Measurements from ENCODE around the gene PRKCA.

PRKCA gene

DNA sequence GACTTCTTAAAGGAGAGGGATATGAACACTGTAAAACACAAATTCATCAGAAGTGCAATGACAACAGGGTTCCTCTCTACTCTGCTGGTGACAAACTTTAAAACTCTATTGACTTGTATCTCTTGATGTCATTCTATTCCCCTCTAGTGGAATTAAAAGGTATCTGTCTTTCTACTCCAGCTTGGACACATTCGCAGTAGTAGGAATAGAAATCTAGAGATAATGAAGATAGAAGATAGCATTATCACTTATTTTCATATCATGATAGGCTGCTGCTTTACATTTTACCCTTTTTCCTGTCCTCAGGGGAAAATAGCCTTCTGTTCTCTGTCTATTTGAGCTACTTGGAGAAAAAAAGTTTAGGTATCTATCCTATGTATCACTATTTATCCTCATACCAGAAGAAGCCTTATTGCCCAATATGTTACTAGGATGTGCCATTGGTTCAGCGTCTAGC is 322.9 kb downstream of the PRKCA start:
- no peak for DNase-seq (ENCODE audit: low read depth)

DNA sequence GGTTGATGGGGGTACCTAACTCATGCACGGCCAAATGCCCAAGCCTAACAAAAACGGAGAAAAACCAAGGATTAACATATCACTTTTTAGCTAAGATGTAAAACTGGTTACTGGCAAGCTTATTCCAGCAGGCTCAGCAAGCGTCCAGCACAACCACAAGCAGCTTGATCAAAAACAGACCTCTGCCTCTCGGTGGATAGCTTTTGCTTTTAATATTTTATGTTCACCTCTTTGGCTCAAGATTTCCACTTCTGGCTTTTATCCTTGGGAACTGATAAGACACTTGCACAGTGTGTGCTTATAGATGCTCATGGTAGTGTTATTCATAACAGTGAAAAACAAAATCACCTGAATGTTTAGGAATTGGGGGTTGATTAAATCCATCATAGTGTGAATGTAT is 325.6 kb downstream of the PRKCA start:
- DNase-seq (ENCODE audit: low read depth), result no peak

- DNase-seq (ENCODE audit: low read depth), result no peak
Measured at GRCh38 chr17:66629762-66630161, 327.3 kb downstream of the PRKCA start.

DNA sequence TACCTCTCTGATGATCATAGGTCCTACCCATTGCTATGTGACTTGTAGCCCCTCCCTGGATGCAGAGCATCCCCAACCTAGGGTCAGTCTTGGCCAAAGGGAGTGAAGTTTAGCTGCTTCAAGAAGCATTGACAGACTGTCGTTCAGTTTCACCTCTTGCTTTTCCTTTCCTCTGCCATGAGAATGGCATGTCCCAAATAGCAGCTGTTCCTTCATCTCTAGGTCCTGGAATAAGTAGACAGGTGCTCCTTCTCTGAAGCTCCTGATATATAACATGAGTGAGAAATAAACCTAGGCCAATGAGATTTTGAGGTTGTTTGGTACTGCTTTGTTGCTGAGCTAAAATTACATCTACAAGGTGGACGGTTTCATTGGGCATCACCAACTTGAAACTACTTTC is 328.0 kb downstream of the PRKCA start:
- DNase-seq (ENCODE audit: low read depth), result no peak

DNA sequence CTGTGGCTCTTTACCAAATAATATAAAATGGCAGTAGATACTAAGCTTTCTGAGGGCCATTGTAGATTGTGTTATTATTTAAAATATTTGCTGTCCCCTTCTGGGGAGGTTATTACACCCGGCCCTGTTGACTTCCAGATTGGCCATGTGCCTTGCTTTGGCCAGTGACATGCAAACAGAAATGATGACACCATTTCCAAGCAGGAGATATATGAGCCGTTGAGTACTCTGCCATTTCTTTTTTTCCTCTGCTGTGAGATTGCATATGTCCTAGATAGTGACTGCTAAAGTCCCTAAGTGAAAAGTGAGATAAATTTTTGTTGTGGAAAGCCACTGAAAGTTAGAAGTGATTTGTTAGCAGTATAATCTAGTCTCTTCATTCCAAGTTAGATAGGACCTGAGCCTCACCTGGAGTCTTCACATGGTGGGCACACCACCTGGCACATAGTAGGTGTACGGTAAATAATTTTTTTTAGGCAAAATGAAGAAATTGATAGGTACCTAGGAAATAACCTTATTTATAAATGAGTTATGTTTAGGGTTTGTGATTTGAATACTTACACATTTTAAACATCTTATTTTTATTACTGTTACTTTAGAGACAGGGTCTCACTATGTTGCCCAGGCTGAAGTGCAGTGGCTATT is 328.5 kb downstream of the PRKCA start:
- DNase-seq (ENCODE audit: low read depth), result no peak

DNA sequence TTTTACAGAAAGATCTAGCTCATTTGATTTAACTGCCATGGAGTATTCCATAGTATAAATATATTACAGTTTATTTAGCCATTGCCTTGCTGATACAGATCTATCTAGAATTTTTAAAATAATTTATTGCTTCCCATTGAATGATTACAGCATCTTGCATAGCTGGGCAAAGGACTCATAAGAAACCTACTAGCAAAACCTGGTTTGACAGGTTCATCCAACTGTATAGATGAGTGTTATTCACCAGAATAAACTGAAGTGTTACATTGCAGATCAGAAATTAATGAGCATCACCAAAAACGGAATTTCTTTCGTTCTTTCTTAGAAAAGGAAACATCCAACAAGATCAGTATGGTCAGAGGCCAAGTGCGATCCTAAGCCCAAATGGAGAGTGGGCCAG is 330.3 kb downstream of the PRKCA start:
- DNase-seq (ENCODE audit: low read depth), result no peak

DNA sequence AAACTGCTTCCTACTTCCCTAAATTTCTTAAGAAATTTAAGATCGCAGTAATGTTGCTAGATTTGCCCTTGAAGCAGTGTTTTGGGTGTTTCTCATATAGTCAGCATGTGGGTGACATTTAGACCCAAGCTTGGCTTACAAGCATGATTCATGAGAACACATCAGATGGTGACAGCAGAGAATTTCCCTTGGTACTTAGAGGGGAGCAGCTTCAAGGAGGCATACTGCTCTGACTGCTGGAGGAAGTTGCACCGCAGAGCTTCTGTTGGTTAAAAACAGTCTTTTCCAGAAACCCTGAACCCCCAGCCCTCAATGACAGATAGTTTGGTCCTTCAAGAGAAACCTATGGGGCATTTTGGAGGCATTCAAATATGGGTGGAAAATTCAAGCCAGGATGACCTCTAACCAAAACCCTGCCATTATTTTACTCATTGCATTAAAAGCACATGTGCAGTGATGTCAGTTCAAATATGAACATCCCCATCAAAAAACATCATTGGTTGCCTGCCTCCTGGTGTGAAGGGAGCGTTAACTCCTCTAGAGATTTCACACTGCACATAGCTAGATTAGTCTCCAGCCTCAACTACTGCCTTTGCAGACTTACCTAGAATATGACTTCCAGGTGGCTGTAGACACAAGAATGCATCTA is 331.0 kb downstream of the PRKCA start:
- no peak for DNase-seq (ENCODE audit: low read depth)

GRCh38 chr17:66634193-66634592 is 331.8 kb downstream of the PRKCA start:
- DNase-seq (ENCODE audit: low read depth), result no peak

GRCh38 chr17:66635386-66636045 is 333.1 kb downstream of the PRKCA start:
- DNase-seq (ENCODE audit: low read depth), result no peak

- peak; percentile 56 for DNase-seq (ENCODE audit: low read depth)
Measured at GRCh38 chr17:66636111-66636510, 333.7 kb downstream of the PRKCA start.

DNA sequence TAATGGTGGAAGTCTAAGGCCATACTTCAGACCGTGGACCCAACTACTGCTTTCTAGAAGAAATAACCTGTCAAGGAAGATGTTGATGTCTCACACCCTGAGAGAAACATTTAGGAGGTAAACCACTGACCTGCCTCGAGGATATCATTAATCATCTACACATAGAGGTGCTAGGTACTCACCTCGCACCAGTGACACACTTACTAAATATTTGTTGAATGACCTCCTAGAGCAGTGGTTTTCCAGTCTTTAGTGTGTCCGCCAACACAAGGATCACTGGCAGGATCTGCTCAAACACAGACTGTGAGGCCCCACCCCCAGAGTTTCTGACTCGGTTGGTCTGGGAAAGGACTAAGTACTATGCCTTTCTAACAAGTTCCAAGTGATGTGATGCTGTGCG is 335.1 kb downstream of the PRKCA start:
- DNase-seq (ENCODE audit: low read depth), result no peak

DNA sequence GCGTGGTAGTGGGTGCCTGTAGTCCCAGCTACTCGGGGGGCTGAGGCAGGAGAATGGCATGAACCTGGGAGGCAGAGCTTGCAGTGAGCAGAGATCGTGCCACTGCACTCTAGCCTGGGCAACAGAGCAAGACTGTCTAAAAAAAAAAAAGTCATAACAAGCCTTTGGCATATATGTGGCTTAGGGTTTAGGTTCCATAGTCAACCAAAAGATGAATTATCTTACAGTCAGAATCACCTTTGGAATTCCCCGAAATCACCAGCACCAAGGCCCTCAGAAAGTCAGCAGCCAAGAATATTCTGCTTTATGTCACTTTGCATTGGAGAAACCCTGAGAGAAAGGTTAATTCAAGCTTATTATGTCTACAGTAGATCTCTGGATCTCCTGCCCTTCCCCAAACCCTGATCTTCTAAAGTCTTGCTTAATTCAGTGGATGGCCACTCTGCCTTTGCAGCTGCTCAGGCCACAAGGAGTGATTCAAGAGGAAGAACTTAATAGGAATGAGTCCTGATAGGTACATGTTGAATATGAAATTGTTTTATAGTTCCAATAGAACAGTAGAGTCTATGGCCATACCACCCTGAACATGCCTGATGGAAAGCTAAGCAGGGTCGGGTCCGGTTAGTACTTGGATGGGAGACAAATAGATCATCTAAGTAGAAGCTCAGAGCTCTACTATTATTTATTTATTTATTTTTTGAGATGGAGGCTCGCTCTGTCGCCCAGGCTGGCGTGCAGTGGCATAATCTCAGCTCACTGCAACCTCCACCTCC is 336.5 kb downstream of the PRKCA start:
- DNase-seq (ENCODE audit: low read depth), result no peak

GRCh38 chr17:66643815-66644710 is 341.6 kb downstream of the PRKCA start:
- DNase-seq (ENCODE audit: low read depth), result no peak

DNA sequence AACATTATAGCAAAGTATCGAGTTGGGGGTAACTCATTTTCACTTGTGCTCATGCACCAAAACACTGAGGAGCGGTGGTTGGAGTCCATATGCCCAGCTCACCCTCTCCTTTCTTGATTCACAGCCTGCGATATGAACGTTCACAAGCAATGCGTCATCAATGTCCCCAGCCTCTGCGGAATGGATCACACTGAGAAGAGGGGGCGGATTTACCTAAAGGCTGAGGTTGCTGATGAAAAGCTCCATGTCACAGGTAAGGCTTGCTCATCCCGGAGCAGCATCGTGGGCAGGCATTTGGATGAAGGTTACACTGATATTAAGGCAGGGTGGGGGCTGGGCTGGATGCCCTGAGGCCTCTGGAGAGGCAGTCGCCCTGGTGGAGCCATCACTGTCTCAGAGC is 342.8 kb downstream of the PRKCA start:
- DNase-seq (ENCODE audit: low read depth), result no peak

DNA sequence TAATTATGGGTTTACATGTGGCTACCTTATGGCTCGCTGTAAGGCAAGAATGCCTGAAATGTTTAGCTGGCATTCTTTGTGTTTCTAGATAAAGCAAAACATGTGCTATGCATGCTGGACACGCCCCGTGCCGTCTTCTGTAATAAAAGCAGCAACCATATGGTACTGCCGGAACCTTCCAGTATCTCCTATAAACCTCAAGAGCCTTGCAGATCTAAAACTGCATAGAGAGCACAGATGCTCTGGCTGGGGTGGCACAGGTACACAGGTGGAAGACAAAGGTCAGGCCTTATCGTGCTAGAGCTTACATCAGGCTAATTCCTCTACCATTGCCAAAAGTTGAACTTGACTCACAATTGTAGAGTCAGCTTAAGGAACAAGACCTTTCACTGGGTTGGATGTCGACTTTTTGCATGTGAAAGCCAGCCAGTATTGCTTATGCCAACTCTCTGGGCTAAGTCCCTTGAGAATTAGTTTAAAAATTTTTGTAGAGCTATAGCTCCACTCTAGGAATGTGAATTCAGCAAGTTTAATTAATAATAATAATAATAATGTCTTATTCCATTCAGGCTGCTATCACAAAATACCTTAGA is 345.1 kb downstream of the PRKCA start:
- no peak for DNase-seq (ENCODE audit: low read depth)

DNA sequence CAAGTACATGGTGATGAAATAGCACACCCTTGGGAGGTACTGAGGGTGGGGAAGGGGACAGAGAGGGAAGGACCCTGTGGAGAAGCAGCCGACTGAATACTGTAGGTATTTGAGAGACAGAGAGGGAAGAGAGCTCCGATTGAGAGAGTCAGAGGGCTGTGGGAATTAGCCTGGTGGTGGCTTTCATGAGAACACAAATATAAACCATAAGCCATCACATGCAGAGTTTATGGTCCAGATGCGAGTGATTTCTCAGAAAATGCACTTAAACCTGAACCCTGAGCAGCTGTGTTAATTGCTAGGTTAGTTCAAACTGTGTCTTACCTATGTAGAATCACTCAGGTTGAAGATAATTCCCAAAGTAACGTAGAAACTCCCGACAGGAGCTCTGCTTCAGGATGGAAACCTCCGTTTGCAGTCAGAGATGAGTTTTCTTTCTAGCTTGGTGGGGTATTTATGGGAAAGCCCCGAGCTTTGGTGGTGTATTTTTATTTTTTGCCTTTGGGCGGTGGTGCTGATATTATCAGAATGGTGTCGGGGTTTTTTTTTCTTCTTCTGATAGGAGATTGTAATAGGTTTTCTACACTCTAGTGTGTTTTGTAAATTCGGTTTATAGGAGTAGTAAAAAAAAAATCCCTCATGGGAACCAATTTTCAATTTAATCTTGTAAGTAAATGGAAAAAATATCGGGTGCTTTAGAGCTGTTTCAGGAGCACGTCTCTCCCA is 347.6 kb downstream of the PRKCA start:
- DNase-seq (ENCODE audit: low read depth), result no peak

DNA sequence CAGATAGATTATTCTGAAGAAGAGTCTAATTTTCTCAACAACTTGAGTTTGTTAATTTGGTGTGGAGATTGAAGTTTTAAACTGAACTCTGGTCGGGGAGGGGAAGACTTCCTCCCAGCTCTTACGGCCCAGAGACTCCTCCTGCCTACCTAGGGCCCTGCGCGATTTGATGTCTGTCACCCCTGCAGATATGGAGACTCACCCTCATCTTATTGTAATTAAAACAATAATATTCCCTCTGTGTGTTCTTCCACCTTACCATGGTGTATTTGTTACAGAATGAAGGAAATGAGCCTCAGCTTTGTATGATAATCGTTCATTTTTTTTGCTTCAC is 348.1 kb downstream of the PRKCA start:
- DNase-seq (ENCODE audit: low read depth), result no peak

GRCh38 chr17:66652840-66653507 is 350.6 kb downstream of the PRKCA start:
- no peak for DNase-seq (ENCODE audit: low read depth)

GRCh38 chr17:66654106-66654740 is 351.8 kb downstream of the PRKCA start:
- peak; percentile 42 for DNase-seq (ENCODE audit: low read depth)

DNA sequence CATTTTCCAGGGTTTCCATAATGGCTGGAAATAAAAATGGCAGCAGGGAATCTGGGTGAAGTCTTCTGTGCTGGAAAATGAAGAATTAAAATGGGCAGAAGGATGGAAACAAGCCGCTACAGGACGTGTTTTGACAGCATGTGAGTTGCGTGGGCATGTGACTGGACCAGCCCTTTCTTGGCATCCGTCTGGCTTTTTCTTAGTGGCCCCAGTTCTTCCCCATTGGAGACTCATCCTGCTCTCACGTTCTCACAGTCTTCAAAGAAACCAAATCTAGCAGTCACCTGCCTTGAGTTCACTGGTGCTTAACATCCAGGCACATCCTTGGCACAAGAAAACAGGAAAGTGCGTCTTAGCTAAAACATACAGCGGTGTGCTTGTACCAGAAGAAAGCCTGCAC is 352.4 kb downstream of the PRKCA start:
- DNase-seq (ENCODE audit: low read depth), result no peak
